ENCODE data around the gene ADNP2.

ADNP2 gene, protein sequence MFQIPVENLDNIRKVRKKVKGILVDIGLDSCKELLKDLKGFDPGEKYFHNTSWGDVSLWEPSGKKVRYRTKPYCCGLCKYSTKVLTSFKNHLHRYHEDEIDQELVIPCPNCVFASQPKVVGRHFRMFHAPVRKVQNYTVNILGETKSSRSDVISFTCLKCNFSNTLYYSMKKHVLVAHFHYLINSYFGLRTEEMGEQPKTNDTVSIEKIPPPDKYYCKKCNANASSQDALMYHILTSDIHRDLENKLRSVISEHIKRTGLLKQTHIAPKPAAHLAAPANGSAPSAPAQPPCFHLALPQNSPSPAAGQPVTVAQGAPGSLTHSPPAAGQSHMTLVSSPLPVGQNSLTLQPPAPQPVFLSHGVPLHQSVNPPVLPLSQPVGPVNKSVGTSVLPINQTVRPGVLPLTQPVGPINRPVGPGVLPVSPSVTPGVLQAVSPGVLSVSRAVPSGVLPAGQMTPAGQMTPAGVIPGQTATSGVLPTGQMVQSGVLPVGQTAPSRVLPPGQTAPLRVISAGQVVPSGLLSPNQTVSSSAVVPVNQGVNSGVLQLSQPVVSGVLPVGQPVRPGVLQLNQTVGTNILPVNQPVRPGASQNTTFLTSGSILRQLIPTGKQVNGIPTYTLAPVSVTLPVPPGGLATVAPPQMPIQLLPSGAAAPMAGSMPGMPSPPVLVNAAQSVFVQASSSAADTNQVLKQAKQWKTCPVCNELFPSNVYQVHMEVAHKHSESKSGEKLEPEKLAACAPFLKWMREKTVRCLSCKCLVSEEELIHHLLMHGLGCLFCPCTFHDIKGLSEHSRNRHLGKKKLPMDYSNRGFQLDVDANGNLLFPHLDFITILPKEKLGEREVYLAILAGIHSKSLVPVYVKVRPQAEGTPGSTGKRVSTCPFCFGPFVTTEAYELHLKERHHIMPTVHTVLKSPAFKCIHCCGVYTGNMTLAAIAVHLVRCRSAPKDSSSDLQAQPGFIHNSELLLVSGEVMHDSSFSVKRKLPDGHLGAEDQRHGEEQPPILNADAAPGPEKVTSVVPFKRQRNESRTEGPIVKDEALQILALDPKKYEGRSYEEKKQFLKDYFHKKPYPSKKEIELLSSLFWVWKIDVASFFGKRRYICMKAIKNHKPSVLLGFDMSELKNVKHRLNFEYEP

DNA sequence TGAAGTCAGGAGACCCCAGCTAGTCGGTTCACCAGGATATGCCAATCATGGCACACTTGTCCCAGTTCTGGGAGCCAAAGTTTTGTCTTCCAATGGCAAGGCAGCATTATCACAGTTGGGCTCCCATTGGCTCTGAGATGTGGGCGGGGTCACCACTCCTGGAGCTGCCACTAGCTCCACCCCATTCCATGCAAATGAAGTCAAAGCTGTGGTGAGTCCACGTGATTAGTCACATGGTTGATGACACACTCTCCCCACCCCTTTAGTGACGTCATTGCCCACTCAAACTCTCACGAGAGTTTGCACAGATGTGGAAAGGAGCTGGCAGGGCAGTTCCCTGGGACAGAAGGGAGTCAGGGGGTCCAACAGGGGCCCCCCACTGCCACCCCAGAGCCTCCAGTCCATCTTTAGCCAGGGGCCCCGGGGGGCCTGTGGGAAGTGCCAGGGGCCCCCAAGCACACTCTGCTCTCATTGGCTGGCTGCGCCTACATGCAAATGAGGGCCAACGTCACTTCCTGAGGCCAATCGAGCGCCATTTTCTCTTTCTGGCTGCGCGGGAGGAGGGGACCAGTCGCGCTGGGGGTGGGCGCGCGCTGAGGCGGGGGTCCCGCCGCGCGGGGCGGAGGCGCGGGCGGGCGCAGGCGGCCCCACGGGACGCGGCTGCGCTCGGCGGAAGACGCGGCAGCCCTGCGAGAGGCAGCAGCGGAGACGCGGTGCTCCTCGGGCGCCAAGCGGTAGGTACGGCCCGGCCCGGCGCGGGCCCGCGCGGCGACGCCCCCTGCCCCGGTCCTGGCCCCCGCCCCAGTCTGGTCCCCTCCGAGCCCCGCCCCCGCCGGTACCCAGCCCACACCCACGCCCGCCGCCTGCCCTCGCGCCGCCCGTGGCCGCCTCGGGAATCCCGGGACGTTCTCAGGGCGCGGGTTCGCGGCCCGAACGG lies at the start of gene ADNP2:
TSS of gene ADNP2 (plus strand) at position 524 of the 937 bp plus-strand sequence. CDS start 8,281 bp downstream, outside the sequence.
- peak; percentile 77 to 90 for DNase-seq

DNA sequence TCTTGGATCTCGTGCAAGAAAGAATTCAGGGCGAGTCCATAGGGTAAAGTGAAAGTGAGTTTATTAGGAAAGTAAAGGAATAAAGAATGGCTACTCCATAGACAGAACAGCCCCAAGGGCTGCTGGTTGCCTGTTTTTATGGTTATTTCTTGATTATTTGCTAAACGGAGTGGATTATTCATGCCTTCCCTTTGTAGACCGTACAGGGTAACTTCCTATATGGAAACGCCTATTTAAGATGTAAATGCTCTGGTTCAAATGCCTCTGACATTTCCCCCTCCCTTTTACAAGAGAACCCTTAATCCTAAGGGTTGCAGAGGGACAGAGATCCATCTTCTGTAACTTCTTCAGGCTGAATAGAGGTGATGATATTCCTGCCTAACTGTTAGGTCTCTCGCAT lies 49.1 kb upstream of the ADNP2 start:
- no peak for DNase-seq

DNA sequence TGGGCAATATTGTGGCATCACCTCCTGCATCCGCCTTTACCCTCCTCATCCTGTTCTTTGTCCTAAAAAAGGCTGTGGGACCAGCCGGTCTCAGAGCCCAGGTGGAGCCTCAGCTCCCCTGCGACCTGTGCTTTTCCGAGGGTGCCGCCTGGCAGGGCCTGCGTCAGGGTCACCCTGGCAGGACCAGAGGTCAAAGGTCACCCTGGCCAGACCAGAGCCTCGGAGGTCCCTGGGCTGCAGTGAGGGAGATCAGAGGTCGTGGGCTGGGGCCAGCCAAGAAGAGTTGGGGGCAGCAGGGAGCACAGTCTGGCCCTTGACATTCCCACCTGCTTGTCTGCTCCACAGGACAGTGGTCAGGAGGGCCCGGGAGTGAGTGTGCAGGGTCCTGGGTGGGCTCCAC lies 43.4 kb upstream of the ADNP2 start:
- DNase-seq, result no peak

DNA sequence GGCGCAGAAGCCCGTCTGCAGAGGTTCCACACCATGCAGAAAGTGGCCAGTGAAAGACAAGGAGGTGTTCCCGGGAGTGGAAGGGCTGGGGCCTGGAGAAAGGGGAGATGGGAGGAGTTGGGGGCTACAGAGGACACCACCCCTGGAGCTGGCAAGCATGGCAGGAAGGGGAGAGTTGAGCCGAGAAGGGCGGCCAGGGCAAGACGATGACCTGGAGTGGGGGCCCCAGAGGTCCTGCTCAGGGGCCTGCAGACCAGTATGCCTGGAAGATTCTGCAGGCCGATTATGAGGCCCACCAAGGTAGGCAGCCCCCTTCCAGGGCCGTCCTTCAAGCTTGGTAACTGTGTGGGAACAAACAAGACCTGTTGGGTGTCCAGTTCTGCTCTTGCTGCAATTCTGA lies 41.7 kb upstream of the ADNP2 start:
- DNase-seq, result no peak

DNA sequence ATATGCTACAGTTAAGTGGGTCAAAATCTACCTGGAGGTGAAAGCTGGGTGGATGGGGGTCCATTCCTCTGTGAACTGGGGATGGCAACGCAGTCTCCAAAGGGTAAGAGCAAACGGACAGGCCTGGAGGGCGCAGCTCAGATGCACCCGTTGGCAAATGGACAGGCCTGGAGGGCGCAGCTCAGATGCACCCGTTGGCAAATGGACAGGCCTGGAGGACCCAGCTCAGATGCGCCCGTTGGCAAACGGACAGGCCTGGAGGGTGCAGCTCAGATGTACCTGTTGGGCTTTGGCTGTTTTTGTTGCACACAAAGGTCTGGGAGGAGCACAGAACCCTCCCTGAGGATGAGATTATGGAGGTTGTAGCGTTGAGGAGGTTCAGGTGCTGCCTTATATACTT lies 41.2 kb upstream of the ADNP2 start:
- no peak for DNase-seq

DNA sequence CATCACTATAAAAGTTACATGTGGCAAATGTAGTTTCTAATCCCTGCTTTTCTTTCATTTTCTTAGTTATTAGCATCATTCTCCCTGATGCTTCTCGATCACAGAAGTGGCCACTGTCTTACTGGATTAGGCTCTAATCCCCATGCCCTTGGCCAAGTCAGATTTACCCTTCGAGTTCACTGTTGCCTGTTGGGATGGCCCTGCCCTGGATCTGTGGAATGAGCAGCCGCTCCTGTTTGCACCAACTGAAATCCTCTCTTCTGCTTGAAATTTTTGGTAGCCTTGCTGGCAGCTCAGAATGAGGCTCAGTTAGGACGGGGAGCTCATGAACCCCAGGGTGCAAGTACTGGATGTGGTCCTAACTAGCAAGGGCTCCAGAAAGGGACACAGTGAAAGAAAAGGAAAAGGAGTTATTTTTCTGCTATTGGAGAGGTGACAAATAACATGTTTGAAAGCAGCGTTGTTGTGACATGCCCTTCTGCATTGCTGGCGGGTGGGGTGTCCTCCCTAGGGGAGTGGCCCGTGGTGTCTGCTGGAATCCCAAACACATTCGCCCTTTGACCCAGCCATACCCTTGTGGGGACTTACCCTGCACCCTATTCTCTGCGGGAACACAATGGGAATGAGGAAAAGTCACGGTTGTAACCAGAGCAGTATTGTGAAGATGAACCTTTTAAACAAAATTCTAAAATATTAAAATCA lies 40.3 kb upstream of the ADNP2 start:
- DNase-seq, result no peak

DNA sequence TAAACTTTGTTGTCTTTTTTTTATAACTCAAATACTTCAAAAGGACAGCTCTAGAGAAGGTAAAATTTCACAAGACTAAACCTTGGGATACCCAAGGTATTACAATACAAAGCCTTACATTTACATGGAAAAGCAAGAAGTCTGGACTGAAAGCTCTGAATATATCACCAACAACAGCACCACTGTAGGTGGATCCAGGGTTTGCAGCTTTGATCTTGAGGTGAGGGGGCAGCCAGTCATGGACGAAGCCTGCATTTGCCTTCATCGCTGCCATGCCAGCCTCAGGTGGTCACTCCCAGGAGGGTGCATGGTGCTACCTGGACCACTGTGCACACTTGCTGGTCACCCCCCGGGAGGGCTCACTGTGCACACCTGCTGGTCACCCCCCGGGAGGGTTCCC lies 38.2 kb upstream of the ADNP2 start:
- no peak for DNase-seq

DNA sequence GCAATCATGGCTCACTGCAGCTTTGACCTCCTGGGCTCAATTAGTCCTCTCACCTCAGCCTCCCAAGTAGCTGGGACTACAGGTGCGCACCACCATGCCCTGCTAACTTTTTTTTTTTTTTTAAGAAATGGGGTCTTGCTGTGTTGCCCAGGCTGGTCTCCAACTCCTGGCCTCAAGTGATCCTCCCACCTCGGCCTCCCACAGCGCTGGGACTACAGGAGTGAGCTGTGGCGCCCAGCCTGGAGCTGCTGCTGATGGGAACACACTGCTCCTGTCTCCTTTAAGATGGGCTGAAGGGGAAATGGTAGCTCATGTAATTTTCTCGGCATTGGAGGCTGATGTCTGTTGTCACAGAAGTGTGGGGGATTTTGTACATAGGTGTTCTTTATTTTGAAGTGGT lies 34.9 kb upstream of the ADNP2 start:
- DNase-seq, result no peak

DNA sequence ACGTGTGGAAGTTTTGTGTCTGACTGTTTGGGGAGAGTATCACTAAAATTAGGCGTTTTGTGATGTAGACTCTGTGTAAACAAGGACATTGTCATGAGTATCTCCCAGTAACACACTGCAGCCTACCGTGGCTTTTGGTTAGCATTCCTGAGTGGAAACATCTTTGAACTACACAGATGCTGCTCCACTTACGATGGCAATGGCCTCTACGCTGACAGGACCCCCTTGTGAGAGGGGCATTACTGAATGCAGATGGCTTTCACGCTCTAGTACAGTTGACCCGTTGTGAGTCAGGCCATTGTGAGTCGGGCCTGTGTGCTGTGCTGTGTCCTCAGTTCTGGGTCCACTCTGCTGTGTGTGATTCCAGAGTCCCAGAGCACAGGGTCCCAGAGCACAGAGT lies 34.4 kb upstream of the ADNP2 start:
- DNase-seq, result no peak

DNA sequence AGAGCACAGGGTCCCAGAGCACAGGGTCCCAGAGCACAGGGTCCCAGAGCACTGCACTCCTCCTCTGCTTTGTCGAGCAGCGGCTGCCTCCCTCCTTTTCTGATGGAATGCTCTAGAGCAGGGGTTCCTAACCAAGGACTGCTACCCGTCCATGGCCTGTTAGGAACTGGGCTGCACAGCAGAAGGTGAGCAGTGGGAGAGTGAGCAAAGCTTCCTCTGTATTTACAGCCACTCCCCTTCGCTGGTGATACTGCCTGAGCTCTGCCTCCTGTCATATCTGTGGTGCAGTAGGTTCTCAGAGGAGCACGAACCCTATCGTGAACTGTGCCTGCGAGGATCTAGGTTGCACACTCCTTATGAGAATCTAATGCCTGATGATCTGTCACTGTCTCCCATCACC lies 33.1 kb upstream of the ADNP2 start:
- no peak for DNase-seq

DNA sequence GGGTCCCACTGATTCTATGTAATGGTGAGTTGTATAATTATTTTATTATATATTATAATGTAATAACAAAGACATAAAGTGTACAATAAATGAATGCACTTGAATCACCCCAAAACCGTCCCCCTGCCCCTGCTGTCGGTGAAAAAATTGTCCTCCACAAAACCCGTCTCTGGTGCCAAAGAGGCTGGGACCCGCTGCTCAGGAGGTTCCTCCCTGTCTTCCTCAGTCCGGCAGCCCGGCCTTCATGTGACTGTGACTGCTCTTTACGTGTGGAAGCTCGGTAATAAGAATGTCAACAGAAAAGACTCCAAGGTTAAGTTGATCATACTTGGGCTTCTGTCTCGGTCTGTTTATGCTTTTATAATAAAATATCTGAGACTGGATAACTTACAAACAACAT lies 32.7 kb upstream of the ADNP2 start:
- DNase-seq, result no peak

DNA sequence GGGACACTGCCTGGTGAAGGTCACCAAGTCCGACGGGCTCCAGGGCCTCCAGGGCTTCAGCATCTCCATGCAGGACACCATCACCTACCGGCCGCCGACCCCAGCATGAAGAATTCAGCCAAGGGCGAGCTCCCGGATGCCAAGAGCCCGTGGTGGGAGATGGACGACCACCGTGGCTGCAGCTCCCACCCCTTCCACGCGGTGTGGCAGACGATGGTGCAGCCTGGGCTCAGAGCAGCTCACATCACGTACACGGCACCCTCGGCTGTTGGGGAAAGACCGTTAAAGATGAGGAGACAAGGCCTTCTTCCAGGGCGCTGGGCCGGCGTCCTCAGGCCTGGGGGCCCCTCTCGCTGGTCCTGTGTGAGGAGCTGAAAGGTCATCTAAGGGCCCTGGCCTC lies 31.2 kb upstream of the ADNP2 start:
- DNase-seq, result no peak

DNA sequence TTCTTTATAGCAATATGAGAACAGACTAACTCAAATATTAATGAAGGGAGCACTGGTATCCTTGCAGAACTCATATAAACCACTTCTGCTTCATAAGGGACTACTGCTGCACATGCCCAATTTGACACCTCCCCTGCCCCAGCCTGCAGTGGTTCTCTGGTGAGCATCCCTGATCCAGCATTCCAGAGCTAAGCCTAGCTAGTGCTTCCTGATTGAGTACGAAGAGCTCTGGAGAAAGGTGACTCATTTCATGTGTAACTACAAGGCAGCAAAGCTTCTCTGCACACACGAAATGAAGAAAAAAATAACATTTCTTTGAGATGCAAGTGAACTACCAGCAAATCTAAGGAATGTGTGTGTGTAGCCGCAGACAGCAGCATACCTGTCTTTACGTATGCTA lies 22.8 kb upstream of the ADNP2 start:
- no peak for DNase-seq

DNA sequence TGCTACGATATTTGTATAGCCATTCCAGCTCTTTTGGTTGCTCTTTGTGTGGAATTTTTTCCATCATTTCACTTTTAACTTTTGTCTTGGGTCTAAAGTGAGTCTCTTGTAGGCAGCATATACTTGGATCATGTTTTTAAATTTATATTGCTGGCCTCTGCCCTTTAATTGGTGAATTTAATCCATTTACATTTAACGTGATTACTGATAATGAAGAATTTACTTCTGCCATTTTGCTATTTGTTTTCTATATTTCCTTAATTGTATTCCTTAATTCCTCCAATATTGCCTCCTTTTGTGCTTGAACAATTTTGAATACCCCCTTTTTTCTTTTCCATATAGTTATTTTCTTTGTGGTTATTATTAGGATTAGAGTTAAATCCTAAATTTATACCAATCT lies 21.0 kb upstream of the ADNP2 start:
- no peak for DNase-seq

DNA sequence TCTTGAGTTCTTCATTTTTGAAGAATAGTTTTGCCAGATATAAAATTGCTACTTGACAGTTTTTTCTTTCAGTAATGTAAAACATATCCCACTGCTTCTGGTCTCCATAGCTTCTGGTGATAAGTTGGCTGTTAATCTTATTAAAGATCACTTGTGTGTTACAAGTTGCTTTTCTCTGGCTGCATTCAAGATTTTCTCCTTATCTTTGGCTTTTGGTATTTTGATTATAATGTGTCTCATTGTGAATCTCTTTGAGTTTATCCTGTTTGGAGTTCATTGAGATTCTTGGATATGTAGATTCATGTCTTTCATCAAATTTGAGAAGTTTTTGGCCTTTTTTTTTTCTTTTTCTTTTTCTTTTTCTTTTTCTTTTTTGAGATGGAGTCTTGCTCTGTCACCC lies 20.2 kb upstream of the ADNP2 start:
- DNase-seq, result no peak

DNA sequence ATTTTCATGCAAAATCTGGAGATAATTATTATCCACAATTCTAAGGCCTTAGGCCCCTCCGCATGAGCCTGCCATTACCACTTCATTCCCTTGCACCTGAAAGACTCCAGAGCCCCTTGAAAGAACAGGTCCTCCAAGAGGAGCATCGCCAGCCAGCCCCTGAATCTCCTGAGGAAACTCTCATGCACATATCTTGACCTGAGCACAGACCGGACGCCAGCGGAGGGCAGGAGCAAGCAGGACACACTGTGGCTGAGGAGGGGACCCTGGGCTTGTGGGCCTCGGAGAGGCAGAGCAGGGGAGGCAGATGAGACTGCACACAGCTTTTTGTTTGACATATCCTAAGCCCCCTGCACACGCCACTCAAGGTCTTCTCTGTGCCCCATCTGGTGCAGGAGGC lies 13.6 kb upstream of the ADNP2 start:
- no peak for DNase-seq

DNA sequence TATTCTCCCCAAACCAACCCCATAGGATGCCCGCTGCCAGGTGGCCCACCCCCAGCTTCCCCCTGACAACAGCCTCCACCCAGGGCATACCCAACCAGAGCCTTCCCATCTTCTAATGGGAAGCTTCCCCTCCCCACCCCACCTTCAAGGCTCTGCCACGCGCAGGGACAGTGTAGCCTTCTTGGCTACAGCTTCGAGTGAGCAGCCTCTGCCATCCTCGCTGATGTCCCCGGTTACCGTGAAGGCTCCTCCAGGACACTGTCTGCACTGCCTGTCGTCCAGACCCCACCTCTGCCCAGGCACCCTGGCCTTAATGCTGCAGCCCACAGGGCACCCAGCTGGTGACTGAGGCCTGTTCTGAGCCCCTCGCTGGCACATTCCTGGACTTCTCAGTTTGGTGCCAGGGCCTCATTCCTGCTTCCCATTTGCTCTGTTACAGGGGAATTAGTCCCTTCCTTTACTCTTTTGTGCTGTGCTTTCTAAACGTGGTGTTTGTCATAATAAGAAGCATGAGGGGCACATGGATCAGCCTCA lies 13.0 kb upstream of the ADNP2 start:
- no peak for DNase-seq

DNA sequence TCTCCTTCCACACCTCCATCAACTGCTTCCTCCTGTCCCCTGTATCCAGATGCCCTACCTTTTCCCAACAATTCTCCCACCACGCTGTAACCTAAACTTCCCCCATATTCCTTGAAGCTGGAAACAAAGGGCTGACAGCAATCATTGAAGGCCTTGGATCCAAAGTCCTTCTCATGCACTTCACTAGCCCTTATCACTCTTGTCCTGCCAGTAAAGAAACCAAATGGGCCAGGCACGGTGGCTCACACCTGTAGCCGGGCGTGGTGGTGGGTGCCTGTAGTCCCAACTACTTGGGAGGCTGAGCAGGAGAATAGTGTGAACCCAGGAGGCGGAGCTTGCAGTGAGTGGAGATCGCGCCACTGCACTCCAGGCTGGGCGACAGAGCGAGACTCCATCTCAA lies 11.9 kb upstream of the ADNP2 start:
- no peak for DNase-seq

DNA sequence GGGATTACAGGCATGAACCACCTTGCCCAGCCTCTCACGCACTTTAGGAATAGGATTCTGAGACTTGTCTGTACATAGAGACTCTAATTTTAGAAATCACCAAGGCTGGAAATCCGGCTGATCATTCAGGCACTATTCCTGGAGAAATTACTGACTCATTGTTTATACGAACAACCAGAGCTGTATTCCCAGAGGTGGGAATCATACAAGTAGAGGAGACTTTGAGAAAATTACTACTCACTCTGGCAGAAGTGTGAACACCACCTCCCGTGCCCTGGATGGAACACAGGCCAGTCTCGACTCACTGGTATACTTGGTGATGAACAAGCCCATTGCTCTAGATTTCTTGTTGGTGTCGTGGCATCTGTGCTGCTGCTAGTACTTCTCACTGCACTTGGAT lies 5.8 kb upstream of the ADNP2 start:
- no peak for DNase-seq

DNA sequence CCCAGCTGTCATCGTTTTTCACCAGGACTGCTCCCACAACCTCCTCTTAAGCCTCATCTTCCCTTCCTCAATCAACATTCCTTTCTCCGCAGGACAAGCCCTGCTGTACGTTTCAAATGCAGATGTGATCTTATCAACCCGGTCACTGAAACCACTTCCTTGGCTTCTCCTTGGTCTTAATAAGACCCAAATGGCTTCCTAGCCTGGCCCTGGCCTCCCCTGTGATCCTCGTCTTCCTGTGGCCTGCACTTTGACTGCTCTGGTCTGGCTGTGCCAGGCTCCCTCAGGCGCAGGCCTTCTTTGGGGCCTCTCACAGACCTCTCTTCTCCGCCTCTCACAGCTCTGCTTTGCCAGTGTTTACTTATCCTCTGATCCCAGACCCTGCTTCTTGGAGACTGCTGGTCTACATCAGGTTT lies 4.7 kb upstream of the ADNP2 start:
- DNase-seq, result no peak

DNA sequence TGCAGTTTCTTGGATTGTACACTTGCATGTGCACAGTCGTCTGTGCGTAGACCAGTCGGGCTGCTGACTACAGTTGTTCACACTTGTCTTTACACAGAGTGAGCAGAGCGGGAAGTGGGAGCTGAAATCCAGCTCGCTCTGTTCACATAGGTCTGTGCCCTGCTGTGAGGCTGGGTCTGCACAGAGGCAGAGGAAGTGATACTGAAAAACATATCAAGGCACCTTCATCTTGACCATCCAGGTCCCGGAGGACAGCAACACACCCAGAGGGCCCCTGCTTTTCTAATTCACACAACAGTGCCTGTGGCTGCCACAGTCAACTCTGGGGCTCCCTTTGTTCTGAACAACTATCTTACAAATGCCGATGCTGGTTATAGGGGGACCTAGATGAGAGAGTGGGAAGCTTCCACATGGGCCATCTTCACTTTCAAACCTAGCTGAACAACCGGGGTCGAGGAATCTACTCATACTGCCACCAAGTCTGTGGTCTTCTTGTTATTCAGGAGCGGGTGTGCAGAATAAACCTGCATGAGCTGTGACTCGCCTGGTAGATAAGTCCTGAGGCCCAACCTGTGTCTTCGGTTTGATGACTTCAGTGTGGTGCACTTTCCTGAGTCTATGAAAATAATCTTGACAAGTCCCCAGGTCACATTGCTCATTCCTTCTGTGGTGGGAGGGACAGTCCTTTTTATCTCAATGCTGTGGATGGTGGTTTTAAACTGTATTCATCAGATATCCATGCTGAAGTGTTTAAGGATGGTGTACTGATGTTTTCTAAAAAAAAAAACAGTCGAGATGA lies 3.5 kb upstream of the ADNP2 start:
- DNase-seq, result no peak
